A172 (cell line): Measurements from ENCODE around the gene ABLIM2. TPM values are rescaled to one million over a fixed set of nuclear protein-coding genes. Genes with fewer than 3 reads are reported as not detected.
A peak's percentile ranks its signal among the peaks of the same experiment; 100 is the strongest.

Experiments
- DNase-seq: peaks from one replicate; pipeline ENCODE4 v3.0.0-alpha.2; 2015; ENCODE audit warnings: low spot score
- total RNA-seq: library from RNA; depleted of rRNA; stranded (reverse); fragments of >200 nt; shearing (Covaris generic); gene quantifications from 2 replicates; pipeline ENCODE4 v1.2.3, GENCODE V29; 2014

The ABLIM2 gene
- total RNA-seq, 1 experiment from 2014 or later: 5.1 TPM

GRCh38 chr4:8084712-8085490 is 73.7 kb downstream of the ABLIM2 start:
- no peak for DNase-seq

DNA sequence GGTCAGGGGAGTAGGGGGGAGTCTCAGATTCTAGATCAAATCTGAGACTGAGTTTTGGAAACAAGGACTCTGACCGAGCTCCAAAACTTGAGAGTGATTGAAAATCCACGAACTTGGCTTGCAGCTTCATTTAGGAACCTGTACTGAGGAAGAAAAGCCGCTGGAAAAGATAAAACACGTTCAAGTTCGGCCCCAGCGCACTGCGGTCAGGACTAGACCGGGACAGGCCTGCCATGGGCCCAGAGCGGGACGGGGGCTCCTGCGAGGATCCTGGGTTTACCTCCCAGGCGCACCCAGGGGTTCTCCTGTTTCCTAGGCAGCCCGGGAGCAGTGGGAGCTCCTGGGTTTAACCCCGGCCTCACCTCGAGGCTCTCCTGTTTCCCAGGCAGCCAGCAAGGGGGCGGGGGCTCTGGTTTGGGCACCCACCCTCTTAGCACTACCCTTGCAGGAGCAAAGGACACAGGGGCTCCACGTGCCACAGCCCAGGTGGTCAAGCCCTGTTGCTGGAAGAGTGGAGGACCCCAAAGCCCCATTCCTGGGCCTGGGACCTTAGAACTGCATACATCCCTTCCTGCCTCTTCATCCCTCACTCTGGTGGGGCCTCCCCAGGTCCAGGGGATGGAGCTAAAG is 74.5 kb downstream of the ABLIM2 start:
- DNase-seq: no peak

DNA sequence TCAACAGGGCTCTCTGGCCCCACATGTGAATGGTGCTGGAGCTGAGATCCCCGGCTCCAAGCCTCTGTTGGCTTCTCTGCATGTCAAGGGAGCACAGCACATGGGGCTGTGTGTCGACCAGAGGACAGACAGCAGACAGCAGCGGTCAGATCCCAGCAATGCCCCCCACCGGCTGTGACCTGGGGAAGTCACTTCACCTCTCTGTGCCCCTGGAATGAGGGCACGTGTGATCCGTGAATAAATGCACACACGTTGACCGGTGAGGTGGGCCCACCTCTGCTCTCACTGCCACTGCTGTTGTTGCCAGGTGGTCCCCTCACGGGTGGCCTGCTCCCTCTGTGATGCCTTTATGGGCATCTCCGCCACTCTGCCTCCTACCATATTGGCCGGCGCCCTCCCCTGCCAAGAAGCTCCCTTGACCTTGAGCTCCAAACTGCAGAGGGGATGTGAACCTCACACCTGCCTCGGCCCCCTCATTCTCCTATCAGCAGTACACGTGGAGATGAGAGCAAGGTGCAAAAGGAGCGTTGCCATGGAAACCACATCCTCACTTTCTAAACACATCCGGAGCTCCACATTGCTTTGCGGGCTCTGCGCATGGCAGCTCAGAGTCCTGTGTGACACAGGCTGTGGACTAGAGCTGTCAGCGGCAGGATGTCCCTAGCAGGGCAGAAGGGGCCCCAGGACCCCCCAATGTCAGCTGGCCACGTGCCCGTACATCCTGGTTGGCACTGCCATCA is 75.4 kb downstream of the ABLIM2 start:
- DNase-seq: no peak

DNA sequence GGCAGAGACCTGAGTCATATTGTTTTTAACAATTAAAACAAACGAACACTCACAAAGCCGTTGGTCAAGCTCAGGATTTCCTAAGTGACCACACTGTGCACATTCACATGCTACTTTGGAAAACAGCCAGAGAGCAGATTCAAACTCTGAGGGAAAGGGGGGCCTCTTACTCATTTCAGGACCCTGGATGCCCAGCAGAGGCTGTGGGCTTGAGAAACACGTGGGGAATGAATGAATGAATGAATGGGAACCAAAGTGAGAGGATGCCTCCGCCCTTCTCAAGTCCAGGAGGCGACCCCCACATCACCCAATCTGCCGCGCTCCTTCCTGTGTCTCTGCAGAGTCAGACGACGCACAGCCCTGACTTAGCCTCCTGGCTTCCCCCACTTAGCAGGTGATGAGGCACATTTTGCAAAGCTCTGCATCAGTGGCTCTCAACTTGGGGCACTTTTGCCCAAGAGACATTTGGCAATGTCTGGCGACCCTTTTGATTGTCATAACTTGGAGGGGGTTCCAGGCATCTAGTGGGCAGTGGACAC is 76.0 kb downstream of the ABLIM2 start:
- DNase-seq: peak; percentile 11

DNA sequence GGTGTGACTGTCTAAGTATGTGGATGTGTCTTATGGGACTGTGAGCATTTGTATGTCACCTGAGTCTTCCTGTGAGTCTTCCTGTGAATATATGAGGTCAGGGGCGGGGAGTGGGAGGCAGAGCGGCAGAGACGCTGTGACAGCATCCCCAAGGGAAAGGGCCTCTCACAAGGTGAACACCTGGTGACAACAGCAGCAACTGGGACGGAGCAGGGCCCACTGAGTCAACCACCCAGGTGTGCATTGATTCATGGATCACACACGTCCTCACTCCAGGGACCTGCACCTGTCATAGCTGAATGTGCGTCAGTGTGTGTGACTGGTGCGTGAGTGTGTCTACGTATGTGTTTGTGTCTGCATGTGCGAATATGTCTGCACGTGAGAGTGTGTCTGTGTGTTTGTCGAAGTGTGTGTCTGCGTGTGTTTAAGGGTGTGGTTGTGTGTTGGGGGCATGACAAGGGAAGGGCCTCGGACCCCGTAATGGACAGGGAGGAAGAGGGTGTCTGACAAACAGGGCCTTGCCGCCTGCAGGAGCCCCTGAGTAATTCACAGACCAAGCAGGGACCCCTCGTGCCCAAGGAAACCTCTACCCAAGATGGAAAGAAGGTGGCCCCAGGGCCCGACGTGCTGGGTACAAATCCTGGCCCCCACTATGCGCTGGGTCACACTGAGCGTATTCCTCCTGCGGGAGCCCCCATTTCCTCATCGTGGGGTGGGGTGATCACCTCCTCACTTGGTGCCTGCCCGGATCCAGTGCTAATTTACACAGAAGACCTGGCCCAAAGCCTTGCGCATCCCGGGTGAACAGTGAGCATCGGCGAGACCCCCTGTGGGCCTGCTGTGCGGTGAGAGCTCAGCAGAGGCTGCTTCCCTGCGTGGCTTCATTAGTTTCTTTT is 76.7 kb downstream of the ABLIM2 start:
- no peak for DNase-seq

GRCh38 chr4:8081171-8081570 is 77.4 kb downstream of the ABLIM2 start:
- no peak for DNase-seq

DNA sequence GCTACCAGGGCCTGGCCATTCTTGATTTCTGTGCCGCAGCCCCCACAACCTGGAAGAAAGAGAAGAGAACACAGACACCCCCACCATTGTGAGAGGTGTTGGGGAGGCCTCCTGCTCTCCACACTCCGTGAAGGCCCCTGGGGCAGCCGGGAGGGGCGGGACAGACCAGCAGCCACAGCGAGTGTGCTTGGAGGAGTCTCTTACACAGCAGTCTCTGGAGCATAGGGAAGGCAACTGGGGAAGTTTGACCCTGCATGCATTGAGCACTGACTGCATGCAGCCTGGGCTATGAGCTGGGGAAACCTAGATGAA is 77.9 kb downstream of the ABLIM2 start:
- no peak for DNase-seq

GRCh38 chr4:8079916-8080753 is 78.5 kb downstream of the ABLIM2 start:
- DNase-seq: no peak

DNA sequence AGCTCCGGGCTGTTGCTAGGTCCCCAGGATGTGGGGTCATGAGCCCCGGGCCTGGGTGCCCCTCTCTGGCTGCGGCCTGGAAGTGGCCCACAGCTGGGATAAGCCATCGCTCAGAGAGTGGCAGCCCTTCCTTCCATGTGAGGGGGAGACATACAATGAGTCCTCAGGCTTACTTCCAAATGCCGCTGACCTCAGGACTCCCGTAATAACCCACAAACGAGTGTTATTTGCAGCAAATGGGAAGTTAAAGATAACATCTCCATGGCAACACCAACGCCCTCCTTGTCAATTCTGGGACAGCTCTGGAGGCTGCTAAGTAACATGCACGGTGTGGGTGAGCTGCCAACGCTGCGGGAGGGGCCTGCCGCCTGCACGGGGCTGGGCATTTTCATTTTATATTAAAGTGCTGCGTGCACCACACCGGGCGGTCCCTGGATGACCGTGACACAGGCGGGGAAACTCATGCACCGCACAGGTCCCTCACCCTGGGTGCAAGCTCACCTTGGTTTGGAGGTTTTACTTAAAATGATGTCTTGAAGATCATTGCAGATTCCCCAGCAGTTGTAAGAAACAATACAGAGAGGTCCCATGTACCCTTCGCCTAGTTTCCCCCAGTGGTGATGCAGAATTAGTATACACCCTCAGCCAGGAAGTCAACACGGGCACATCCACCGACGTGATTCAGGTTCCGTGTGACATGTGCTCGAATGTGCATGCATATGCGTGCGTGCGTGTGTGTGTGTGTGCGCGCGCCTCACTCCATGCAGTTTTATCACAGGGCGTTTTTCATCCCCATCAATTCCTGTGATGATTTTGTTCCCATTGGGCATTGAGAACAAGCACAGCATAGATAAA is 79.4 kb downstream of the ABLIM2 start:
- DNase-seq: peak; percentile 64

- no peak for DNase-seq
Measured at GRCh38 chr4:8078610-8079015, 80.0 kb downstream of the ABLIM2 start.

DNA sequence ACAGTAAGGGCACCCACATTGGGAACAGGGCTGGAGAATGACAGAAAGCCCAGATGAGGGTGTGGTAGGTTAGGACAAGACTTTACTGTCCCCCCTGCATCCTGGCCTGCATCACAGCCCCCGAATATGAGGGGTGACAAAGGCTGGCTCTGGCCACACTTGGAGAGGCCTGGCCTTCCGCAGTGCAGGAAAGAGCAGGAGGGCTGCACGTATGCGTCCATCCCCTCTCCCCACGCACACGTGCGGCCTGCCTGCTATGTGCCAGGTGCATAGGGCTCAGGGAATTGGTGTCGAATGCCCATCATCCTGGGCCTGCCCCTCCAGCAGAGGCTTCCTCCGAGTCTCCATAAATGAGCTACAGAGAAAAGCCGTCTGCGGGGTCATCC is 80.5 kb downstream of the ABLIM2 start:
- DNase-seq: no peak

DNA sequence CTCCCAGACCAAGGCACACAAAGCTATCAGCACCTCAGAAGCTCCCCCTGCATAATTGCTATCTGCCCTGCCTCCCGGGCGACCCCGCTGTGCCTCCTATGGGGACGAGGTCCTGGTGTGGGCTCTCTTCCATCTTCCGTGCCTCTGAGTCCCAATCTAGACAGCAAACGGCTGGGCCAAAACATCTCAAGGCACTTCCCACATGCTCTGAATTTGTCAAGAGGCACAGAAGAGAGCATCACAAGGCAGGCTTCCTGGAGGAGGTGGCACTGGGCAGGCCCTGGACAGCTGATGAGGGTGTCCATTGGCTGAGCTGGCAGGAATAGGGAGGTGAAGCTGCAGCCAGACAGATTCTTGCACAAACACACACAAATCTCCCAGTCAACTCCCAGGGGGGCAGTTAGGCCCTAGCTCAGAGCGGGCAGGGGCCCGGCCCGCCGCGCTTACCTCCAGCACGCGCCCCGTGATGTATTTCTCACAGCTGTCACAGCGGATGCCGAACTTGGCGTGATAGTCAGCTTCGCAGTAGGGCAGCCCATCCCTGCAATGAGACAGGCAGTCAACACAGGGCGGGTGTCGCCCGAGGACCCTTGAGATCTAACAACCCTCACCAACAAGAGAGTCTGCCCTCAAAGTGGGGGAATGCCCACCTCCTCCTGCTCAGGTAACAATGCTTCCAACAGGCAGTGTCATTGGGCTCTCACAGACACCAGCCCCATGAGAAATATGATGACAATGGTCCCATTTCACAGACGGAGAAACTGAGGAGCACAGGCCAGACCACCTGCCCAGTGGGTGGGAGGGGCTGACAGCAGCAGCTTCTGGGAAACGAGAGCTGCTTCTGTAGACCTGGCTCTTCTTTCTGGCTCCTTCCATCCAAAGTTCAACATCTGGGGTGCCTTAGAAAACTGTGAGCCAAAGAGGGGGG is 81.2 kb downstream of the ABLIM2 start:
- no peak for DNase-seq

GRCh38 chr4:8076023-8076422 is 82.6 kb downstream of the ABLIM2 start:
- DNase-seq: no peak

GRCh38 chr4:8073206-8073863 is 85.3 kb downstream of the ABLIM2 start:
- no peak for DNase-seq

GRCh38 chr4:8072235-8072968 is 86.2 kb downstream of the ABLIM2 start:
- DNase-seq: no peak

- DNase-seq: no peak
Measured at GRCh38 chr4:8071766-8072165, 86.8 kb downstream of the ABLIM2 start.
